SU-DHL-6 (cell line): ENCODE results near the gene OR11A1.

Experiments used
- H2AFZ ChIP-seq: fragments of 200-600 bp; sonication (generic); 2 replicates; pipeline ENCODE4 v1.6.1; 2014; ENCODE audit warnings: low read depth, mild to moderate bottlenecking, moderate library complexity, mixed read lengths, antibody characterized with exemption, low read length; ENCODE audit not compliant: severe bottlenecking
- H3F3A ChIP-seq: fragments of 200-600 bp; shearing (Covaris generic); 2 replicates; pipeline ENCODE4 v1.6.0; 2016; ENCODE audit warnings: antibody characterized with exemption, mild to moderate bottlenecking; ENCODE audit not compliant: insufficient read depth
- H3K27ac ChIP-seq: fragments of 200-600 bp; sonication (generic); 2 replicates; pipeline ENCODE4 v1.5.1; 2016; ENCODE audit warnings: low read depth, mild to moderate bottlenecking, low read length, moderate library complexity, mixed read lengths
- H3K27me3 ChIP-seq: fragments of 200-600 bp; sonication (generic), shearing (Covaris generic); 2 replicates; pipeline ENCODE4 v1.6.0; 2014; ENCODE audit warnings: mild to moderate bottlenecking, low read length
- H3K36me3 ChIP-seq: fragments of 200-600 bp; sonication (generic); 2 replicates; pipeline ENCODE4 v1.6.1; 2014; ENCODE audit warnings: mild to moderate bottlenecking, low read length, mixed read lengths
- H3K4me2 ChIP-seq: fragments of 300-600, 200-600 bp; shearing (Covaris generic), sonication (generic); 2 replicates; pipeline ENCODE4 v1.6.0; 2014; ENCODE audit warnings: low read length, low read depth, mild to moderate bottlenecking; ENCODE audit not compliant: poor library complexity, severe bottlenecking
- H3K4me3 ChIP-seq: fragments of 200-600 bp; sonication (generic); 2 replicates; pipeline ENCODE4 v1.5.1; 2014; ENCODE audit warnings: antibody characterized with exemption, low read length, mild to moderate bottlenecking, mixed read lengths; ENCODE audit not compliant: insufficient read depth, poor library complexity, severe bottlenecking
- H3K79me2 ChIP-seq: fragments of 200-600 bp; sonication (generic); 2 replicates; pipeline ENCODE4 v1.6.1; 2014; ENCODE audit warnings: mild to moderate bottlenecking, low read length, moderate library complexity; ENCODE audit not compliant: insufficient read depth
- H3K9ac ChIP-seq: fragments of 200-600 bp; sonication (generic); 2 replicates; pipeline ENCODE4 v1.7.0; 2014; ENCODE audit warnings: mild to moderate bottlenecking, low read length
- H3K9me2 ChIP-seq: fragments of 200-600 bp; sonication (generic); replicated peaks from 2 replicates; pipeline ENCODE4 v1.6.1; 2014; ENCODE audit warnings: low read length; ENCODE audit not compliant: insufficient read depth
- H3K9me3 ChIP-seq: fragments of 200-600 bp; sonication (generic); 2 replicates; pipeline ENCODE4 v1.6.1; 2014; ENCODE audit warnings: low read length, mixed read lengths; ENCODE audit not compliant: insufficient read depth
- H4K20me1 ChIP-seq: fragments of 200-600 bp; sonication (generic); 2 replicates; pipeline ENCODE4 v1.6.1; 2014; ENCODE audit warnings: low read depth, mild to moderate bottlenecking, antibody characterized with exemption, low read length, moderate library complexity, mixed read lengths
- EZH2phosphoT487 ChIP-seq: fragments of 200-600 bp; sonication (generic), shearing (Covaris generic); conservative IDR thresholded peaks from 2 replicates; pipeline ENCODE4 v1.6.1; 2018; ENCODE audit warnings: mild to moderate bottlenecking, antibody characterized with exemption, low read length, moderate library complexity, mixed read lengths
- TF ChIP-seq, protein P1 (sequence below): fragments of 200-600 bp; sonication (generic); IDR thresholded peaks from one replicate; pipeline ENCODE4 v1.5.1; 2017; ENCODE audit warnings: antibody characterized with exemption, mild to moderate bottlenecking, low read length, moderate library complexity; ENCODE audit not compliant: insufficient read depth, poor library complexity, severe bottlenecking

The OR11A1 gene

DNA sequence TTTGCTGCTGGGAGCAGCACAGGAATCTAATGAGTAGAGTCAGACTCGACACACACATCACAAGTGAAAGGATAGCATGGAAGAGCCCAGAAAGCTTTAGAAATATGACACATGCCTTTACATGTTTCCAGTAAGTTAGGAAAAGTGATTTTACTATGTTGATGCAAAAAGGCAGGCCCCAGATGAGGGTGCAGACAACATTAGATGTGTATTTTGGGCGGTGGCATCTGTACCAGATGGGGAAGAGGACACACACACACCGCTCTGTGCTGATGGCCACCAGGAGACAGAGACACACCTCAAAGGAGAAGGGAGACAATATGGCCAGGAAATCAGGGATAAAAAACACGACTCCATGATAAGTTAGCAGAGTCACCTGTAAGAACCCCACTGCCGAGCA, 30.3 kb upstream of the OR11A1 start:
- no peaks in the 10 kb centered on the region for H4K20me1 ChIP-seq
- H2AFZ ChIP-seq: no peak overlapping the region
- TF ChIP-seq, protein P1, sequence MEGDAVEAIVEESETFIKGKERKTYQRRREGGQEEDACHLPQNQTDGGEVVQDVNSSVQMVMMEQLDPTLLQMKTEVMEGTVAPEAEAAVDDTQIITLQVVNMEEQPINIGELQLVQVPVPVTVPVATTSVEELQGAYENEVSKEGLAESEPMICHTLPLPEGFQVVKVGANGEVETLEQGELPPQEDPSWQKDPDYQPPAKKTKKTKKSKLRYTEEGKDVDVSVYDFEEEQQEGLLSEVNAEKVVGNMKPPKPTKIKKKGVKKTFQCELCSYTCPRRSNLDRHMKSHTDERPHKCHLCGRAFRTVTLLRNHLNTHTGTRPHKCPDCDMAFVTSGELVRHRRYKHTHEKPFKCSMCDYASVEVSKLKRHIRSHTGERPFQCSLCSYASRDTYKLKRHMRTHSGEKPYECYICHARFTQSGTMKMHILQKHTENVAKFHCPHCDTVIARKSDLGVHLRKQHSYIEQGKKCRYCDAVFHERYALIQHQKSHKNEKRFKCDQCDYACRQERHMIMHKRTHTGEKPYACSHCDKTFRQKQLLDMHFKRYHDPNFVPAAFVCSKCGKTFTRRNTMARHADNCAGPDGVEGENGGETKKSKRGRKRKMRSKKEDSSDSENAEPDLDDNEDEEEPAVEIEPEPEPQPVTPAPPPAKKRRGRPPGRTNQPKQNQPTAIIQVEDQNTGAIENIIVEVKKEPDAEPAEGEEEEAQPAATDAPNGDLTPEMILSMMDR: no peak
- H3F3A ChIP-seq: no peaks in the 10 kb centered on the region
- H3K9ac ChIP-seq: no peak overlapping the region
- H3K36me3 ChIP-seq: no peaks in the 10 kb centered on the region
- no peak overlapping the region for H3K4me2 ChIP-seq
- no peak overlapping the region for H3K4me3 ChIP-seq
- H3K27me3 ChIP-seq: no peaks in the 10 kb centered on the region
- no peaks in the 10 kb centered on the region for H3K9me2 ChIP-seq
- H3K79me2 ChIP-seq: no peaks in the 10 kb centered on the region
- no peaks in the 10 kb centered on the region for H3K9me3 ChIP-seq
- H3K27ac ChIP-seq: no peak overlapping the region

DNA sequence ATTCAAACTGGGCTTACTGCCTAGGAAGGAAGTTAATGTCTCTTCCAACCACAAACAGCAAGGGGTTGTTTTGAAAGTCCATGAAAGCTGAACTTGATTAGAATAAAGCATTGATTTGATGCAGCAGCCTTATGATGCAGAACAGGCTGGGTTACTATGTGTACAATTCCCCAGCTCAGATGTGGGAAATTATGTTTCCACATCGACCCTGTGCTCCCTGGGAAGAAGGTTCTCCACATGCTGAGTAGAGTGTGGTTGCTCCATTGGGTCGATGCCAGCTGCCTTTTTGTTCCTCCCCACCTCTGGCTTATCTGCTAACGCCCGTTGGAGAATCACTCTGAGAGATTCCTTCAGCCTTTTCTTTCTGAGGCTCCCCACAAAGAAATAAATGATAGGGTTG, 29.7 kb upstream of the OR11A1 start:
- H3K79me2 ChIP-seq: no peaks in the 10 kb centered on the region
- no peaks in the 10 kb centered on the region for H3K9me2 ChIP-seq
- no peaks in the 10 kb centered on the region for H3F3A ChIP-seq
- no peak overlapping the region for H3K4me3 ChIP-seq
- no peaks in the 10 kb centered on the region for H3K36me3 ChIP-seq
- no peak overlapping the region for H3K27ac ChIP-seq
- H2AFZ ChIP-seq: no peak overlapping the region
- no peaks in the 10 kb centered on the region for H3K9me3 ChIP-seq
- no peak for TF ChIP-seq EZH2phosphoT487
- TF ChIP-seq, protein P1: no peak
- H3K9ac ChIP-seq: no peak overlapping the region
- no peaks in the 10 kb centered on the region for H4K20me1 ChIP-seq
- H3K27me3 ChIP-seq: no peaks in the 10 kb centered on the region
- H3K4me2 ChIP-seq: no peak overlapping the region

DNA sequence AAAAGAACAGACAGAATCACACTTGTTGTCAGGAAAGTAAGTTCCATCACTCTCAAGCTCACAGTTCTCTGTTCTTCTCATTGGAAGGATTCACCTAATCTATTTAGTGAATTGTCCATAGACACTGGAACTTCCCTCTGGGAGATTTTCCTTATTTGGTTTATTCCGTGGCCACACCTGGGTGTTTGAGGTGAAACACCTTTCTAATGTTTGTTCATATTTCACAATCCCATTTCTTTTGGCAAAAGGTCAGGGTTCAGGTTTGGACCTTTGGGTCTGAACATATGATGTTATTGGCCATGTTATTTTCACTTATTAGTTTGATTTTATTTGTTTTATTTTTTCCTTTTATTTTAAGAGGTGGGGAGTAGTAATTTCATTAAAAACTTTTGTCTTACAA, 26.9 kb upstream of the OR11A1 start:
- TF ChIP-seq, protein P1: no peak
- TF ChIP-seq EZH2phosphoT487: no peak
- H3F3A ChIP-seq: no peaks in the 10 kb centered on the region

DNA sequence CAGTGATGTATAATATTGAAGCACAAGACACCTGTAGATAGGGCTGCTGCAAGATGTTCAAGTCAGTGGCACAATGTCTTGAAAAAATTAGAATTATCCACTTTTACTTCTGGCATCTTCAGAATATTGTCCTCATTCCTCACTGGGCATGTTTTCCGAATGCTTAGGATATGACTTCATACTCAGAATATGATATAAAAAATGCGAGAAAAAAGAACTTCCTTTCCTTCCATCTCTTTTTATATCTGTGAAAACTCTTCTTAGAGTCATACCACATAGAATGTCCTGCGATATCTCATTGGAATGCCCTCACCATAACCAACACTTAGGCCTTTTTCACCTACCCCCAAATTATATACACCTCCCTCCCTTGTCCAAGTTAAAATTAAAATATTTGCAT, 26.3 kb upstream of the OR11A1 start:
- H3F3A ChIP-seq: no peaks in the 10 kb centered on the region
- H3K4me2 ChIP-seq: no peak overlapping the region
- H3K4me3 ChIP-seq: no peak overlapping the region
- H4K20me1 ChIP-seq: no peaks in the 10 kb centered on the region
- no peaks in the 10 kb centered on the region for H3K36me3 ChIP-seq
- H3K9ac ChIP-seq: no peak overlapping the region
- H3K27me3 ChIP-seq: no peaks in the 10 kb centered on the region
- H3K9me3 ChIP-seq: no peaks in the 10 kb centered on the region
- H3K79me2 ChIP-seq: no peaks in the 10 kb centered on the region
- TF ChIP-seq, protein P1: no peak
- no peak for TF ChIP-seq EZH2phosphoT487
- H3K27ac ChIP-seq: no peak overlapping the region
- no peaks in the 10 kb centered on the region for H3K9me2 ChIP-seq
- H2AFZ ChIP-seq: no peak overlapping the region

More for the DNA sequence above, 26.9 kb upstream of the OR11A1 start:
- H3K27me3 ChIP-seq: no peaks in the 10 kb centered on the region
- no peaks in the 10 kb centered on the region for H3K79me2 ChIP-seq
- H3K27ac ChIP-seq: no peak overlapping the region
- no peaks in the 10 kb centered on the region for H3K9me2 ChIP-seq
- H4K20me1 ChIP-seq: no peaks in the 10 kb centered on the region
- H3K36me3 ChIP-seq: no peaks in the 10 kb centered on the region
- no peak overlapping the region for H3K9ac ChIP-seq
- no peak overlapping the region for H2AFZ ChIP-seq
- no peak overlapping the region for H3K4me3 ChIP-seq
- no peak overlapping the region for H3K4me2 ChIP-seq
- no peaks in the 10 kb centered on the region for H3K9me3 ChIP-seq
